Activated naive CD8-positive, alpha-beta T cell treated with anti-CD3 and anti-CD28 coated beads, Interleukin-2, amount 50 U/mL, for 16 hours (primary cell): ENCODE data around the gene HOGA1.

Experiments
- DNase-seq: peaks from one replicate; pipeline ENCODE4 v3.0.0-alpha.2; 2020; ENCODE audit warnings: low read depth, low spot score

HOGA1 gene

DNA sequence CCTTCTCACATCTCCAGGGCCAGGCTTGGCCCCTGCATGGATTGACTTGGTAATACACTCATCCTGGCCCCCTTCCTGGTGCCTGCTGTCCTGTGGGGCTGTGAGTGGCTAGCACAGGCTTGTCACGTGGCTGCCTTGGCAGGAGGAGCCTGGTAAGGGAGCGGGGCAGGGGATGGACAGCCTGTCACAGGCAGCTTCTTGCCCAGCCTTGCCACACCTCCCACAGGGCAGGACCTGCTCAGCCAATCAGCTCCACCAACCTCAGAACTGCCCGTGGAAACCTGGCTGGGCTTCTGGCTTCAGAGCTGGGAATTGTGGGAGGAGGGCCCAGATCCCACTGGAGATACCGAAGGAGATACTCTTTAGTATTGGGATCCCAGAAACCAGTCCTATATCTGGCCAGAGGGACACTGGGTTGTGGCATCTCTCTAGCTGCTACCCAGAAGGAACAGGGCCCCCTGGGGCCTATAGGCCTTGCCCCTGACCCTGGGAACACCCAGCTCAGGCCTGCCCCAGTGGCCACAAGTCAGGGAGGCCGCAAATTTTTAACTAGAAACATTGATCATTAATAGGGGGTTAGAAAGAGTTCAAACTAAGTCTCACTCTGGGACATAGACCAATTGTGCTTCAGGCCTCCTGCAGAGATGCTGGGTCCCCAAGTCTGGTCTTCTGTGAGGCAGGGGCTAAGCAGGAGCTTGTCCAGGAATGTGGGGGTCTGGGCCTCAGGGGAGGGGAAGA, at the start of gene HOGA1:
HOGA1 (plus strand) TSS at position 330 of the 738 bp plus-strand sequence; CDS start at position 645, 315 bp downstream.
- no peak for DNase-seq

DNA sequence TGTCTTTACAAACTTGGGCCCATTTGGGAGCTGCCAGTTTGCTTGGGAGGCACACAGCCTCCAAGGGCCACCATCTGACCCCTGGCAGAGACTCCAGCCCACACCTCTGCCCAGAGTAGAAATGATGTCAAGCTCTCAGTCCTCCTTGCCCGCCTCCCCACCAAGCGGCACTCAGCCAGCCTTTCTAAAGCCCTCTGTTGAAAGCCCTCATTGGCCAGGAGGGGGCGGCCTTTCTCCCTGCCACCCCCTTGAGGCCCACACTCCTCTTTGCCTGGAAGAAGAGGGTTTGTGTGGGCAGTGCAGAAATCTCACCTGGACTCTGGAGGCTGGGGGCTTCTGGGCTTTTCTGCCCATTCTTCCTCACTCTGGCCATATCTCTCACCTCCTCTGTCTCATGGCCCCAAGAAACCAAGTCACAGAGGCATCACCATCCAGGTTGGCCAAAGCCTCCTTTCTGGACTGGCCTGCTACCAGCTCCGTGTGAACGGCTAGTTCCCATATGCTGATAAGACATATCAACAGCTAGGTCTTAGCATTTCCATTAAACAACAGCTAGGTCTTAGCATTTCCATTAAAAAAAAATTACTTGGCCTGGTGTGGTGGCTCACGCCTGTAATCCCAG, 49.3 kb upstream of the HOGA1 start:
- no peak for DNase-seq

DNA sequence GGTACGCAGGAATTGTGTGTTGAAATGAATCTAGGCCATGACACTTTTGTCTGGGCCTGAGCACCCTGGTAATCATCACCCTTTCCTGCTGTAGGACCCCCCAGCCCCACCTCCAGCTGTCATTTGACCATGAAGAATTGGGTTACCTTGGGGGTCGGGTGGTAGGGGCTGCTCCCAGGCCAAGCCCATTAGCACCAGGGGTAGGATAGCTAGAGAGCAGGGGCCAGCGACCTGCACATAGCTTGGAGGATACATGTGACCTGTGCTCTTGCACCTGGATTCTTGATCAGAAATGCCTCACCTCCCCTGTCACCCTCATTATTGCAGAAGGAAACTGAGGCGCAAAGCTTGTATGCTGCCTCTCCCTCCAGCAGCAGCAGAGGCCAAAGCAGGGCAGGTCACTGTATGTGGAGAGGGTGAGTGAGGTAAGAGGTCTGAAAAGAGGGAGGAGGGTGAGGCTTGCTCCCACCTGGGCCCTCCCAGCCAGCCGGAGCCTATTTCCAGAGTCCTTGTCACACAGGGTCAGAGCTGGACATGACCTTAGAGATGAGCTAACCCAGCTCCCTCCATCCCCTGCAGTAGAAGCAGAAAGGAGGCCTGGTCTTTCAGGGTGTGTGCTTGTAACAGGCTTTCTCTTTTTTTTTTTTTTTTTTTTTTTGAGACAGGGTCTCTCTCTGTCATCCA, 46.9 kb upstream of the HOGA1 start:
- no peak for DNase-seq

DNA sequence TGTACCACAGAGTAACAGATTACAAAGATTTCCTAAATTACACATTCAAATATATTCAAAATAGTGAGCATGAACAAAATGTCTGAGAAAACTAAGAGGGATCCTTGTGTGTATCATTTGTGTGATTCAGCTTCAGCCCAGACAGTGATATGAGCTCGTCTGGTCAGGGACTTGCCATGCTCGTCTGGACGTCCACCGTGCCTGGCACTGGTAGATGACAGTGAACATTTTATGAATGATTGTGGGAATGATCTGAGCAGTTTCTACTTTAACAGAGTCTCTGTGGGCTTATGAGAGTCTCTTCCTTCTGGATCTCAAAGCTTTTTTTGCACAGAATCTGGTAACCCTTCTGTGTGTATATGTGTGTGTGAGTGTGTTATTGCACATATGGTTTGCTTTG, 45.8 kb upstream of the HOGA1 start:
- no peak for DNase-seq

DNA sequence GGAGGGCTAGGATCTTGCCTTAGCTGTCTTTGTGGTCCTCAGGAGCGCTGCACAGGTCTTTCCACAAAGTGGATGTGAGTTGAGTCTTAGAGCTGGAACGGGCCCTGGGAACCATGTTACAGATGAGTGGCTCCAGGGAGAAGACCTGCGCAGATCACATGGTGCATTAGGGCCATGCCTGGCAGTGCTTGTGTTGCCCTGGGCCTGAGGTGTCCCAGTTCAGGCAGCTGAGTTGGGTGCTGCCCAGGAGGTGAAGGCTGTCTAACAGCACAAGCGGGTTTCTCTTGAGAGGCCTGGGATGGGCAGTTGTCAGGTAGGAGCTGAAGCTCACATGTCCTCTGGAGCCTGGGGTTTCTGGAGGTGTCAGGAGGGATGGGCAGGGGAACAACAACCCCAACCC, 45.4 kb upstream of the HOGA1 start:
- DNase-seq: no peak

DNA sequence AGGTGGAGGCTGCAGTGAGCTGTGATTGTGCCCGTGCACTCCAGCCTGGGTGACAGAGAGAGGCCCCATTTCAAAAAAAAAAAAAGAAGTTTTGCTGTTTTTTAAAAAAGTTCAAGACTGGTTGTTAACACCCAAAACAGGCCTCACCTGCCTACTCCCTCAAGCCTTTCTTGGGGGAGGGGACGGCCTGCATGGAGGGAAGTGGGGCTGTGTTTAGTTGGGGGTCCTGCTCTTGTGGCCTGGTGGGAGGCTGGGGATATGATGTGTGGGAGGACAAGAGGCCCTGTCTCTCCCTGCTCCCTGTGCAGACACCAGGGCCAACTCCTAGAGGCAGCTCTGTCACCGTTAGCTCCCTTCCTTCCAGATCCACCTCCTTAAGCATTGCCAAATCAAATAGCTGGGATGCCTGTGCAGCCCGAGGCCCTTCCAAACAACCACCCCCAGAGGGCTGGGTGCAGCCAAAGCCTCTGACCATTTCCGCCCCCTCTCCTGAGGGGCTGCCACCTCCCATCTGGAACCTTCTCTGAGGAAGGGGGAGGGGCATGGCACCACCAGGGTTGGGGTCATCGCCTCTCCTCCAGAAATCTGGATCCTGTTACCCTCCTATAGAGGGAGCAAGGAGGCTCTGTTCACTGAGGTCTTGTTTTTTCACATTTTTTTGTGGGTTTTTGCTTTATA, 44.5 kb upstream of the HOGA1 start:
- no peak for DNase-seq

DNA sequence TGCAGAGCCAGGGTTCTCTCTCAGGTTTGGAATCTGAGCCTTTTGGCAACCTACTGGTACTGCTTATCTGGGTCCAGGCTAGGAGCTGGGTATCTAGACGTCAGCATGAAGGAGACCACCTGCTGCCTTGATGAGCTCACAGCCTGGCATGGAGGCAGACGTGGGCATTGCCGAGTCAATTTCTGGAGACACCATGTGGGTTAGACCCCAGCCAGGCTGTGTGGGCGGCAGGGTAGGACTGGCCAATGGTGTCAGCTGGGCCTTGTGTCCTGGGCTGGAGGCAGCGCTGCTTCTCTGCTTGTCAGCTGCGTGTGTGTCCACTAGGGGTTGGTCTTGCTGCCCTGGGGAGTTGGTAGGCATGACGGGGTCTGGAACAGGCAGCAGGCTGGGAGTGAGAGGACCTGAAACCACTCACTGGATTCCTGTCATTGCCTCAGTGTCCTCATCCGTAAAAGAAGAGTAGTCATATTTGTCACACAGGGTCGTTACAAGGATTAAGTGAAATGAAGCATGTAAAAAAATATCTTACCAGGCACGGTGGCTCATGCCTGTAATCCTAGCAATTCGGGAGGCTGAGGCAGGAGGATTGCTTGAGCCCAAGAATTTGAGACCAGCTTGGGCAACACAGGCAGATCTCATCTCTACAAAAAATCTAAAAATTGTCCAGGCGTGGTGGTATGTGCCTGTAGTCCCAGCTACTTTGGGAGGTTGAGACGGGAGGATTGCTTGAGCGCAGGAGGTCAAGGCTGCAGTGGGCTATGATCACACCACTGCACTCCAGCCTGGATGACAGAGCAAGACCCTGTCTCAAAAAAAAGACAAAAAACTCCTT, 43.3 kb upstream of the HOGA1 start:
- no peak for DNase-seq

DNA sequence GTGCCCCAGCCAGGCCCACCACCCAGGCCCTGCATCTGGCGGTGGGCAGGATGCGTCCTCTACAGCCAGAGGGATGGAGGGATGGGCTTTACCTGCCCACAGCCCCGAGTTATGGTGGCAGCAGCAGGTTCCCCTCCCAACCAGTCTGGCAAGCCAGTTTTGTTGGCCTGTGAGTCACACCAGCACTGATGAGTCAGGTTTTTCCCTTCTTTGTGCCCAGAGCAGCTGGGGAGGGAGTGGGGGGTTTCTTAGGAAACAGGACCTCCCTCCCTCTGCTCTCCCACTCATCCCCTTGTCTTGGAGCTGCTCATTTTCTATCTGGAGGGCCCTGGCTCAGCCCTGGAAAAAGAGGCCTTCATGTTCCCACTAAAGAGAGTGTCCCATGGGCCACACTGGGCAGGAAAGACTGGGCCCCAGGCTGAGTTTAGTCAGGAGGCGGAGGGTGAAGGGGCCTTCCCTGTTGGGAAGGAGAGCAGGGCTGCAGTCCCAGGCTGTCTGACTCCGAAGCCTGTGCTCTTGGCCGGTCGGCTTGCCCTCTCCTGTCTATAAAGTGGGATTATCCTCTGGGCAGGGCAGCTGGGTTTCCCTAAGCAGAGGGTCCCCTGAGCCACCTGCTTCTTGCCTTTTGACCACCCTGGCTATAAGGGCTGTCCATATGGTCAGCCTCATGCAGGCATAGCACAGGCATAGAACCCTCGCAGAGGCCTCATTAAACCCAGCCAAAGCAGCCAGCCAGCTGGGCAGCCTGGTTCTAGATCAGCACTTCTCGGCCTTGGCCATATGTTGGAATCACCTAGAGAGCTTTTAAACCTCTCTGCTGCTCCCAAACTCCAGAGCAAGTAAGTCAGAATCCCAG, 41.8 kb upstream of the HOGA1 start:
- DNase-seq: no peak

DNA sequence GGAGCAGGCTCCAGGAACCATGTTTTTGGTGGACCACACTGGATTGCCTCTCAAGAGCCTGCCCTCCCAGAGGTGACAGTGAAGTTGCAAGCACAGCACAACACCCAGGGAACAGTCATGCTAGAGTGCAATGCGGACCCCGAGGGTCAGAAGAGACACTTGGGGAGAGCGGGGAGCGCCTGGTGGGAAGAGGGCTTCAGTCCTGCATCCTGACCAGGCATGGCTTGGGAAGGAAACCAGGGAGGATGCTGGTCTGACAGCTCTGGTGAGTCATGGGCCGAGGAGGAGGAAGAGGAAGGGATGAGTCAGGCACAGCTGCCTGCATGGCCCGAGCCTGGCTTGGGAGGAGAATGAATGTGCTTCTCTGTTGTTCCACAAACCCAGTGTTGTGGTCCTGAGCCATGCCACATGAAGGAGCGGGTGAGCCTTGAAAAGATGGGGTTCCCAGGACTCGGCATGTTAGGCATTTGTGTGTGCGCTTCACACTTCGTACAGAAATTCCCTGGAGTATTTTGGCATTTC, 41.1 kb upstream of the HOGA1 start:
- DNase-seq: no peak

DNA sequence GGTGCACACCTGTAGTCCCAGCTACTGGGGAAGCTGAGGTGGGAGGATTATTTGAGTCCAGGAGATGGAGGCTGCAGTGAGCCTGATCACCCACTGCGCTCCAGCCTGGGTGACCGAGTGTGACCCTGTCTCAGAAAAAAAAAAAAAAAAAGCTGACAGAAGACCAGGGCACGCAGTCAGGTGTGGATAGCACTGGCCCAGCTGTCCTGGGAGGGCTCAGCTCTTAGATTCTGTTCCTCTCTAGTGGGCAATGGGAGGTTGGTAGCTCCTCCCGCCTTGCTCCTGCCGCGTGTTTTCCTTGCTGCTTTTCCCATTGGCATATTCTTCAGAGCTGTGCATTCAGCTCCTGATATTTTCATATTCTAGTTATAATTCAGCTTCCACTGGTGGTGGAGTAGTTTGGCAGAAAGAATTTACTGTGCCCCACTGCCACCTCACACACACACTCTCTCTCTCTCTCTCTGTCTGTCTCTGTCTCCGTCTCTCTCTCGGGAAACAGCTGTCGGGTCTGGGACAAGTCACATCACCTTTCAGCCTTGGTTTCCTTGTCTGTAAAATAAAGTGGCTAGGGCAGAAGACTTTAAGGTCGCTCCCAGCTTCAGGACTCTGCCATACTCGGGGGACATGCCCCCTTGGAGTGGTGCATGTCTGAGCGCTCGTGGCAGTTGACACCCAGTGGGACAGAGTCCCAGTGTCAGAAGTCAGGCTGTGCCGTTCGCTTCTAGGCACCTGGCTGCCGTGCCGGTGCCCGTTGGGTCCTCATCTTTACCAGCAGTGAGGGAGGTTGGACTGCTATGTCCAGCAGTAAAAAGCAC, 37.5 kb upstream of the HOGA1 start:
- DNase-seq: no peak

DNA sequence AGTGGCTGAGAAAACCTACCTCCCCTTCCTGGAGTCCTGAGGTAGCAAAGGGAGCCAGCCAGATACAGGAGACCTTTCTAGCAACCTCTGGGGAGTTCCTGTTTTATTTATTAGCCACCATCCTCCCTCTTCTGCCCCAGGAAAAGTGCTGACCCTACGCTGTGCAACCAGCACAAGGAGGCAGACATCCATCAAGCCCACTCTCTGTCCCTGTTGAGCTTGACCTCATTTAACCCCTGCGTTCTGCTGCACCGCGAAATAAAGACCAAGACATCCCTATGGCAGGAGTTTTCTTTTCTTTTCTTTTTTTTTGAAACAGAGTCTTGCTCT, 37.0 kb upstream of the HOGA1 start:
- no peak for DNase-seq

DNA sequence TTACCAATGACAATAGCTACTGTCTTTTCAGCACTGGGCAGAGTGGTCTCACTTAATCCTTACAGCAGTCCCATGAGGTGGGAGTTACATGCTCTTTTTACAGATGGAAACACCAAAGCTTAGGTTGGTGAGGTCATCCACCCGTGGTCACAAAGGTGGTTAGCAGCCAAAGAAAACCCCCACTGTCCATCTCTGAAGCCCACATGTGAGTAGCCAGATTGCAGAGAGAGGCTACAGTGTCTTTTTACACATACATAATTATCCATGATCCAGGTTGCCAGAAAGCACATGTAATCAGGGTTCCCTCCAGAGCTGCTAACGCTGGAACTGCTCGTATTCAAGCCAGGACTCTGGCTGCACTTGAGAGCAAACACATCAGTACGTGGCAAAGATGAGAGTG, 36.2 kb upstream of the HOGA1 start:
- DNase-seq: no peak

DNA sequence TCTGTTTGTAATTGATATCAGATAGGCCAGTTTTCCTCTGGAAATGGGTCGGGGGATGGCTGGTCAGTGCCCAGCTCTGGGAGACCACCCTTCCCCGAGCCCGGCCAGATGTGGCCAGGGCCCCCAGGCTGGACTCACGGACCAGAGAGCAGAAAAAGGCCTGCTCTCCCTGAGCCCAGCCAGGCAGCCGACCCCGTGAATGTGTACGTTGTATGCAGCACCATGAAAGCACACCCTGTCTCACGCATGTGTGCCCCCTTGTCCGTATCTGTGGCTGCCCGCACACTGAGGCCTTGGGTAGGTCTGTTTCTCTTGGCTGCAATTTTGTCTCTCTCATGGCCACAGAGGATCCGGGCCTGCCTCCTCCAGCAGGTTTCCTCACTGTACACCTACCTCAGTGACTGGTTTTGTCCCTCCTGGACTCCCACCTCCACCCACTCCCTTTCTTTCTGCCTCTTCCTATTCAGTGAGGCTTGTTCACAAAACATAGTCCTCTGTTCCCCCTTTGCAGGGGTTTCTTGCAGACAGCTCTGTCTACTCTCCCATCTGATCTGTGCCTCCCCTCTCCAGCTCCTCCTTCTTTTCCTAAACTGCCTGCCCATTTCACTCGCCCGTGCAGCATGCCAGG, 35.2 kb upstream of the HOGA1 start:
- DNase-seq: no peak

DNA sequence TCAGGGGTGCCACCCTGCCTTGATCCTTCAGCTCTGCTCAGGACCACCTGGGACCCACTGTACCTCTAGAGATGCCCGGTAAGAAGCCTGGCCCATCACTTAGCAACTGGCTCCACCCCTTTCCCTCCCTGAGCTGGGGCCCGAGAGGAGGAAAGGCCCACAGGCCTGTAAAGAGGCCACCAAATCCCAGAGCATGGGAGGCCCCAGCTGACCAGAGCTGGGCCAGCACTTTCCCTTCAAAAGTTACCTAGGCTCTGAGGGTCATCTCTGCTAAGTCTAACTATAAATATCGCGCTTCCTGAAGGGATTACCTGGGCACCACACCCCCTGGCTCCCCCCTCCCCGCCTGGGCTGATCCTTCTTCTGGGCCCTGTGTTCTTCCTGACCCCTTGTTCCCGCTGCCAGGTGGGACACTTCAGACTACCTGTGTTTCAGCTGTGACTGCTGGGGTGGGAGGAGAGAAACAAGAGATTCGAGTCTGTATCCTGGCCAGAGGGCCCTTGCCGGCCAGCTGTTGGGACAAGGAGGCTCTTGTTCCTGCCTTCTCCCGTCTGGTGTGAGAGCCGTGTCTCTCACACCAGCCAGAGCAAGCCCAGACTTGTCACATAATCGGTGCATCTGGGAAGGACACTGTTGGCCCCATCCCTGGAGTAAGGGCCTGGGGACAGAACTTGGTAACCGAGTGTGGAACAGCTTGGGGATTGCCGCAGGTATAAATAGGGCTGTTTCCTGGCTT, 34.4 kb upstream of the HOGA1 start:
- no peak for DNase-seq

DNA sequence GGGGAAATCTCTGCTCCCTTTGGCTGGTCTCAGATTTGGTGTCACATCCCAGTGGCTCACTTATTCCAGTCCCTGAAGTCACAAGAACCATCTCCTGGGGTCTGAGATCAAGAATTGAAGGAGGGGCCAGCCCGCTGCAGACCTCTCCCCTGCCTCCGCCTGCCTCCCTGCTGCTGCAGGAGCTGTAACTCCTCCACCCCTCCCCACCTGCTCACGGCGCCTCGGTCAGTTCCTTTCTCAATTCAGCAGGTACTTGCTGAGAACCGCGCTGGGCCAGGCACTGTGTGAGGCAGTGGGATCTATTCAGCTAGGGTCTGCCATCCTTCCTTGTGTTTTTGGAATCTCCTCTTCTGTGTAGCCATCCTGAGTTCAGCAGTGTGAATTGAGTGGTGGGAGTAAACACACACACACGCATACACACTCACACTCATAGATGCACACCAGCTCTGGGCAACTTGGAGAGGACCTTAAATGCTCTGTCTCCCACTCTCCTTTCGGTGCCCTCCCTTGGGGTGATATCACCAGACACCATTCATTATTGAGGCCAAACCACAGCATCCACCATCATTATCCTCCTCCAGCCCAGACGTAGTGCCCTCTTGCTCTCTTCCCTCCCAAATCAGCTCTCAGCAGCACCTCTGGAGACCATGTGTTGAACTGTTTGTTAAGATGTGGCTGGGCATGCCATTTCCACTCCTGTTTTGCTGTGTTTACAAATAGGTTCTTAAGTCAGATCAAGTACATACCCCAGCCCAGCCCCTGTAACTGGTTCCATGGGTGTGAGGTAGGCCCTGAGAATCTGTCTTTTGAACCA, 33.6 kb upstream of the HOGA1 start:
- no peak for DNase-seq

DNA sequence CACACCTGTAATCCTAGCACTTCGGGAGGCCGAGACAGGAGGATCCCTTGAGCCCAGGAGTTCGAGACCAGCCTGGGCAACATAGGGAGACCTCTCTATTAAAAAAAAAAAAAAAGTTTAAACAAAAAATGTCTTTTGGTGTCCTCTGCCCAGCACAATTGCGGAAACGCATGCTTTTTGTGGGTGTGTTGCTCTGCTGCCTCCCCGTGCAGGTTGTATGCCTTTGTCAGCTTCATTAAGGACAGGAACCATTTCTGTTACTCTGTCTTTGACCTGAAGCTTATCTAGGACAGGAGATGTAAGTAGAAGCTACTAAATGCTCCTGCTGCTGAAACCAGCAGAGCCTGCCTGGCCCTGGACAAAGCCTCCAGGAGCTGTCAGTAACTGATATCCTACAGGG, 32.9 kb upstream of the HOGA1 start:
- no peak for DNase-seq

DNA sequence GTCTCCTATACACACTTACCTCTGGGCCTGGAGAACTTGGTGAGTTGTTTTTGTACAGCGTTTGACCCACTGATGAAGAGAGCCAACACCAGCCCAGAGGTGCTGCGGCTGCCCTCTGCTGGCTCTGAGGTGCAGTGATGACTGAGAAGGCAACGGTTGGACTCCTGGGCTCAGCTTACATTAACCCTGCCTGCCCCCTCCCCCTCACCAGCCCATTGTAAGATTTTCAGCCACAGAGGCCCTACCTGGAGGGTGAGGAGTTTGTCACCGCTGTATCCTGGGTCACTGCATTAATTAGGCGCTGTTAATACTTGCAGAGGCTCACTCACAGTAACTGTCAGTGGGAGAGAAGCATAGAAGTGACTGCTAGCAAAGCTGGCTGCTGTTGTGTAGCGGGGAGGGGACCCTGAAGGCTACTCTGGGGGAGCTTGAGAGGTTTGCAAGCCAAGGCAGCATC, 30.6 kb upstream of the HOGA1 start:
- peak; percentile 20 for DNase-seq
